ELF-1 (cell line): ENCODE measurements around the gene CNNM4.
A peak's percentile ranks its signal among the peaks of the same experiment; 100 is the strongest.

ENCODE experiments used
- DNase-seq: peaks from one replicate; pipeline ENCODE4 v3.0.0-alpha.2; 2016; ENCODE audit warnings: low read depth, low spot score

The CNNM4 gene

GRCh38 chr2:96810783-96811192, 50.1 kb downstream of the CNNM4 start:
- no peak for DNase-seq

- no peak for DNase-seq
Observed at GRCh38 chr2:96811917-96812316, 51.2 kb downstream of the CNNM4 start.

GRCh38 chr2:96813656-96814055, 53.0 kb downstream of the CNNM4 start:
- no peak for DNase-seq

GRCh38 chr2:96815326-96816126, 54.8 kb downstream of the CNNM4 start:
- peak; percentile 71 for DNase-seq

- DNase-seq = peak; percentile 94
Observed at GRCh38 chr2:96816127-96816835, 55.6 kb downstream of the CNNM4 start, which contains the start of gene CNNM3. Gene CNNM3, plus strand, starts transcription at chr2:96816268. Its CDS starts 10 bp downstream, at chr2:96816278.

GRCh38 chr2:96816836-96817702, 56.4 kb downstream of the CNNM4 start:
- DNase-seq = no peak

- DNase-seq = no peak
Observed at GRCh38 chr2:96817882-96818281, 57.2 kb downstream of the CNNM4 start.

GRCh38 chr2:96819128-96819875, 58.6 kb downstream of the CNNM4 start:
- DNase-seq = peak; percentile 90

GRCh38 chr2:96819876-96820511, 59.3 kb downstream of the CNNM4 start:
- no peak for DNase-seq

- no peak for DNase-seq
Observed at GRCh38 chr2:96821113-96821675, 60.5 kb downstream of the CNNM4 start.

- no peak for DNase-seq
Observed at GRCh38 chr2:96822786-96823185, 62.1 kb downstream of the CNNM4 start.

- DNase-seq = no peak
Observed at GRCh38 chr2:96823198-96823597, 62.5 kb downstream of the CNNM4 start.

- no peak for DNase-seq
Observed at GRCh38 chr2:96824079-96824870, 63.6 kb downstream of the CNNM4 start.

- DNase-seq = no peak
Observed at GRCh38 chr2:96825057-96825456, 64.4 kb downstream of the CNNM4 start.

- no peak for DNase-seq
Observed at GRCh38 chr2:96826546-96827278, 66.0 kb downstream of the CNNM4 start.

GRCh38 chr2:96828436-96828835, 67.7 kb downstream of the CNNM4 start:
- DNase-seq = no peak

GRCh38 chr2:96828874-96829273, 68.2 kb downstream of the CNNM4 start:
- DNase-seq = no peak

GRCh38 chr2:96830044-96830562, 69.4 kb downstream of the CNNM4 start:
- no peak for DNase-seq

GRCh38 chr2:96831679-96832078, 71.0 kb downstream of the CNNM4 start:
- peak; percentile 61 for DNase-seq
